Coronary artery (tissue), 2 donors: ENCODE measurements around the gene FAF2.
"Not testable (repeated sequence)": the region's sequence is repeated elsewhere in the genome, so short reads cannot be mapped to it uniquely, and the experiment has no call there.

Experiments
- DNase-seq: peaks from one replicate; pipeline ENCODE4 v3.0.0-alpha.2; 2017; ENCODE audit warnings: low spot score
- H3K27ac ChIP-seq, 2 donors: fragments of 200-600 bp; sonication (generic); one replicate each; pipeline ENCODE4 v1.5.1; 2016 to 2019
- H3K4me3 ChIP-seq: fragments of 200-600 bp; sonication (generic); 2 replicates; pipeline ENCODE4 v1.5.1; 2016; ENCODE audit warnings: mild to moderate bottlenecking, moderate library complexity
- TF ChIP-seq, protein P1 (sequence below): fragments of 200-600 bp; sonication (generic); IDR thresholded peaks from one replicate; pipeline ENCODE4 v1.5.1; 2019; ENCODE audit warnings: antibody characterized with exemption

FAF2 gene

DNA sequence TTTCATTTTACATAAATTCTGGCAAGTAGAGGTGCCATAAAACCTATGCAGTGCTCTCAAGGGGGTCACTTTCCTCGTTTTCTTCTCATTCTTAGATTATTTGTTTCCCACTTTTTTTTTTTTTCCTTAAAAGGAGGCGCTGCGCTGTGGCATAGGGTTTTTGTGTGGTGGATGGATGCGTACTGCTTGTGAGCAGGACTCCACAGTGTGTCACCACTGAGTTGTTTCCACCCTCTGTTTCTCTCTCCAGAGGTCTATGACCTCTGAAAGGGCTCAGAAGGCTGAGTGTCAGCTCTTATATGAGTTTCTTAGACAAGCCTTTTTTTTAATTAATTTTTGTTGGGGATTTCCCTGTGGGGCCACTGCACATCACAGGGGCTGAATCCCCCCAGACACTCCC, 18.2 kb upstream of the FAF2 start:
- Histone ChIP-seq H3K27ac (no peak overlapping the region), H3K4me3 (no peak overlapping the region)
- TF ChIP-seq, protein P1, sequence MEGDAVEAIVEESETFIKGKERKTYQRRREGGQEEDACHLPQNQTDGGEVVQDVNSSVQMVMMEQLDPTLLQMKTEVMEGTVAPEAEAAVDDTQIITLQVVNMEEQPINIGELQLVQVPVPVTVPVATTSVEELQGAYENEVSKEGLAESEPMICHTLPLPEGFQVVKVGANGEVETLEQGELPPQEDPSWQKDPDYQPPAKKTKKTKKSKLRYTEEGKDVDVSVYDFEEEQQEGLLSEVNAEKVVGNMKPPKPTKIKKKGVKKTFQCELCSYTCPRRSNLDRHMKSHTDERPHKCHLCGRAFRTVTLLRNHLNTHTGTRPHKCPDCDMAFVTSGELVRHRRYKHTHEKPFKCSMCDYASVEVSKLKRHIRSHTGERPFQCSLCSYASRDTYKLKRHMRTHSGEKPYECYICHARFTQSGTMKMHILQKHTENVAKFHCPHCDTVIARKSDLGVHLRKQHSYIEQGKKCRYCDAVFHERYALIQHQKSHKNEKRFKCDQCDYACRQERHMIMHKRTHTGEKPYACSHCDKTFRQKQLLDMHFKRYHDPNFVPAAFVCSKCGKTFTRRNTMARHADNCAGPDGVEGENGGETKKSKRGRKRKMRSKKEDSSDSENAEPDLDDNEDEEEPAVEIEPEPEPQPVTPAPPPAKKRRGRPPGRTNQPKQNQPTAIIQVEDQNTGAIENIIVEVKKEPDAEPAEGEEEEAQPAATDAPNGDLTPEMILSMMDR: no peak
- DNase-seq: no peak

DNA sequence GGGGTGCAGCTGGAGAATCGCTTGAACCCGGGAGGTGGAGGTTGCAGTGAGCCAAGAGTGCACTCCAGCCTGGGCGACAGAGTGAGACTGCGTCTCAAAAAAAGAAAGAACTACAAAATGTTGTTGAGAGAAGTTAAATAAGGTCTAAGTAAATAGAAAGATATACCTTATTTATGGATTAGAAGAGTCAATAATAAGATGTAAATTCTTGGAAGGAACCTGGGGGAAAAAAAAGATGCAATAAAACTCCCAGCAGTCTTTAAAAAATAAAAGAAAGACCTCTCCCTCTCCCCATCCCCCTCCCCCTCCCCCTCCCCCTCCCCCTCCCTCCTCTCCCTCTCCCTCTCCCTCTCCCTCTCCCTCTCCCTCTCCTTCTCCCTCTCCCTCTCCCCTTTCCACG, 15.5 kb upstream of the FAF2 start:
- Histone ChIP-seq H3K27ac (no peak overlapping the region), H3K4me3 (no peak overlapping the region)
- DNase-seq: no peak
- TF ChIP-seq, protein P1: no peak

- no peak for DNase-seq
- Histone ChIP-seq H3K4me3 (no peak overlapping the region), H3K27ac (no peak overlapping the region)
- TF ChIP-seq, protein P1: no peak
These were observed 11.5 kb upstream of the FAF2 start for GRCh38 chr5:176436656-176437055.

DNA sequence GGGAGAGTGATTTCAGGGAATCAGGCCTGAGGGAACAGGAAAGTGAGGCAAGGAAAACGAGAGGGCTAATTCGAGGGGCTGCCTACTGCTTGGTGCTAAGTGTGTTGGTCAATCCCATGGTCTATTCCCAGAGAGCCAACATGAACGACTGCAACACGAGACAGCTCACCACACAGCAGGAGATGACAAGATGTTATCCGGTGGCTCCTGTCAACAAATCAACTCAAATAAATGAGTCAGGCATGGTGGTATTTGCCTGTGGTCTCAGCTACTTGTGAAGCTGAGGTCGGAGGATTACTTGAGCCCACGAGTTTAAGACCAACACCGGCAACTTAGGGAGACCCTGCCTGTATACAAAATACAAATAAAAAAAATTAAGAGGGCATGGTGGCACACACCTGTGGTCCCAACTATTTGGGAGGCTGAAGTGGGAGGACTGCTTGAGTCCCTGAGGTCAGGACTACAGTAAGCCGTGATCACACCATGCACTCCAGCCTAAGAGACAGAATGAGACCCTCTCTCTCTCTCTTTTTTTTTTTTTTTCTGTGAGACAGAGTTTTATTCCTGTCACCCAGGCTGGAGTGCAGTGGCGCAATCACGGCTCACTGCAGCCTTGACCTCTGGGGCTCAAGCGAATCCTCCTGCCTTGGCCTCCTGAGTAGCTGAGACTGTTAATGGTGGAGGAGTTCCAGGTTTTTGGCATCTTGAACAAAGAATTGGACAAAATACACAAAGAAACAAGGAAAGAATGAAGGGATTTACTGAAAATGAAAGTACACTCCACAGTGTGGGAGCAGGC, 9.0 kb upstream of the FAF2 start:
- TF ChIP-seq, protein P1: no peak
- DNase-seq: no peak
- no peak overlapping the region for H3K4me3 ChIP-seq
- no peak overlapping the region for H3K27ac ChIP-seq

GRCh38 chr5:176440927-176441706, 7.1 kb upstream of the FAF2 start:
- no peak for DNase-seq
- H3K4me3 ChIP-seq: no peak overlapping the region
- TF ChIP-seq, protein P1: no peak

DNA sequence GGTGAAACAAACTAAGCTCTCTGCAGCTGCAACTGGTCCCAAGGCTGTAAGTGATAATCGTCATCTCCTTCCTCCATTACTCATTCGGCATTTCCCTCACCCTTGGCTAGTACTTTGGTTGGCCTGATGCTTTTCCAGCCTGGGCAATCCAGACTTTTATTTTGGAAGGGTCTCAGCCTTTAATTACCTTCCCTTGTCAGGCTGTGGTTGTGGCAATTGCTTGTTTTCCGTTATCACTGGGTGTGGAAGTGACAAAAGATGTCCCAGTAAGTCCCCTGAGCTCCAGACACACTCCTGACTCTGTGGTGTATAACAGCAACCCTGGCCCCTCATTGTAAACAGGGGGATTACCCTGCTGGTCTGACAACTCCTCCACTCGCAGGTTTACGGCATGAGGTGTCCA, 6.3 kb upstream of the FAF2 start:
- TF ChIP-seq, protein P1: no peak

More at GRCh38 chr5:176440927-176441706, 7.1 kb upstream of the FAF2 start:
- no peak overlapping the region for H3K27ac ChIP-seq

GRCh38 chr5:176442911-176443310, 5.3 kb upstream of the FAF2 start:
- not testable (repeated sequence) for H3K4me3 ChIP-seq, DNase-seq, H3K27ac ChIP-seq

More for the DNA sequence above, 6.3 kb upstream of the FAF2 start:
- DNase-seq: no peak
- H3K4me3 ChIP-seq: no peak overlapping the region
- no peak overlapping the region for H3K27ac ChIP-seq
